Activated naive CD4-positive, alpha-beta T cell treated with anti-CD3 and anti-CD28 coated beads, Interleukin-2, amount 50 U/mL, for 16 hours (primary cell): Measurements from ENCODE around the gene ANKRD27.
A peak's percentile ranks its signal among the peaks of the same experiment; 100 is the strongest.
"Not testable (repeated sequence)": the region's sequence is repeated elsewhere in the genome, so short reads cannot be mapped to it uniquely, and the experiment has no call there.

ENCODE experiments used
- DNase-seq: peaks from one replicate; pipeline ENCODE4 v3.0.0-alpha.2; 2020

ANKRD27 gene

GRCh38 chr19:32688311-32688710, 13.3 kb upstream of the ANKRD27 start:
- no peak for DNase-seq

- no peak for DNase-seq
Measured at GRCh38 chr19:32687681-32688080, 12.7 kb upstream of the ANKRD27 start.

- no peak for DNase-seq
Measured at GRCh38 chr19:32686847-32687475, 12.0 kb upstream of the ANKRD27 start.

- DNase-seq = no peak
Measured at GRCh38 chr19:32682317-32682716, 7.3 kb upstream of the ANKRD27 start.

DNA sequence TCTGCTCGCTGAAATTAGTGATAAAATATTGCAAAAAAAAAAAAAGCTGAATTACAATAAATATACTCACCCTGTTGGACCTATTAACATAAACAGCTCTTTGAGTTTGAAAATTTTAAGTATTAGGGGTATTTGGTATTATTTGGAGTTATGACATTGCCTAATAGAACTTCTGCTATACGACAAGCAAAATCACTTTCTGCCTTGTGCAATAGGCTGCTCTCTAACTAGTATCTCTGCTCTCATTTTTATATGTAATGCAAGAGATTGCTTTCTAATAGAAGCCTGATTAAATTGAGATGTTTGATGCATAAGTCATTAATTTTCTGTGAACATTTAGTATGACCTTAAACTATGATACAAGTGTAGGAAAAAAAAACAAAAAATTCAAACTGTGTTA, 6.0 kb upstream of the ANKRD27 start:
- no peak for DNase-seq

- DNase-seq = no peak
Measured at GRCh38 chr19:32677657-32678056, 2.7 kb upstream of the ANKRD27 start.

- no peak for DNase-seq
Measured at GRCh38 chr19:32676895-32677359, 1.9 kb upstream of the ANKRD27 start.

DNA sequence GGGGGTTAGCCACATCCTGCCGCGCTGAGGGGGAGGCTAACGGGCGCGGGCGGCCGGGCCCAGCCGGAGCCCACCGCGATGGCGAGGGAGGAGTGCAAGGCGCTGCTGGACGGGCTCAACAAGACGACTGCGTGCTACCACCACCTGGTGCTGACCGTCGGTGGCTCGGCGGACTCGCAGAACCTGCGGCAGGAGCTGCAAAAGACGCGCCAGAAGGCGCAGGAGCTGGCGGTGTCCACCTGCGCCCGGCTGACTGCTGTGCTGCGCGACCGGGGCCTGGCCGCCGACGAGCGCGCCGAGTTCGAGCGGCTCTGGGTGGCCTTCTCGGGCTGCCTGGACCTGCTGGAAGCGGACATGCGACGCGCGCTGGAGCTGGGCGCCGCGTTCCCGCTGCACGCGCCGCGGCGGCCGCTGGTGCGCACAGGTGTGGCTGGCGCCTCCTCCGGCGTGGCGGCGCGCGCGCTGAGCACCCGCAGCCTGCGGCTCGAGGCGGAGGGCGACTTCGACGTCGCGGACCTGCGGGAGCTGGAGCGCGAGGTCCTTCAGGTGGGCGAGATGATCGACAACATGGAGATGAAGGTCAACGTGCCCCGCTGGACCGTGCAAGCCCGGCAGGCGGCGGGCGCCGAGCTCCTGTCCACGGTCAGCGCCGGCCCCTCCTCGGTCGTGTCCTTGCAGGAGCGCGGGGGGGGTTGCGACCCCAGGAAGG, 1.4 kb upstream of the ANKRD27 start:
- peak; percentile 30 for DNase-seq

- peak; percentile 58 for DNase-seq
Measured at GRCh38 chr19:32675720-32676185, 773 bp upstream of the ANKRD27 start, which contains the start of gene RGS9BP. Gene RGS9BP (plus strand): TSS chr19:32675848. CDS start chr19:32676264, 416 bp downstream.

GRCh38 chr19:32674153-32674930, 638 bp downstream of the ANKRD27 start:
- DNase-seq = no peak

DNA sequence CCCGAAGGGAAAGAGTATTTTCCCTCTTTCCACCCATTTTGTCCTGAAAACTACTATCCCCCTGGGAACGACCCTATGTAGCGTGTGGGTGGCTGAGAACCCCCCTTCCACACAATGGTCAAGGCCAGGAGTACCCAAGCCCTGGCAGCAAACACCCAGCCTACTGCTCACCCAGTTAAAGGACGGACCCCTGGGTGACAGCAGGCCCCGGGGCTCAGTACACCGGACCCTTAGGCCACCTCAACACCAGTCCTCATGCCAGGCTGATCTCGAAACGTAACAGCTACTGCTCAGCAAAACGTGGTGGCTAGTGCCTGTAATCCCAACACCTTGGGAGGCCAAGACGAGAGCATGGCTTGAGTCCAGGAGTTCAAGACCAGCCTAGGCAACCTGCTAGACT, 1.4 kb downstream of the ANKRD27 start:
- DNase-seq = no peak

DNA sequence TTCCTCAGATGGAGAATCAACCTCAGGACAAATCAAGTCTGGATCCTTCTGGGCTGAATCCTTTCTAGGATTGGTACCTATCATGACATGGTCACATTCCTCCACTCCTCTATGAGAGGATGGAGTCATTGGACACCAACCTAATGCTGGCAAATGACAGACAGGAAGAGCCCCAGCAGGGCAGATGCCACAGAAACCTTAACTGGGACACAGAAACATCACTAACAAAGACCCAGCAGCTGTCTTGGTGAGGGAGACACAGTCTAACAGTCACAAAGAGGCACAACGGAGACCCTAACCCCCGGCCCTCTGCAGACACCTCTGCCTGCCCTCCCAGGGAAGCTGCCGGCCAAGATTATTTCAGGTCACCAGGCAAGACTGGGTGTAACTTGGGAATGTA, 2.1 kb downstream of the ANKRD27 start:
- DNase-seq = no peak

DNA sequence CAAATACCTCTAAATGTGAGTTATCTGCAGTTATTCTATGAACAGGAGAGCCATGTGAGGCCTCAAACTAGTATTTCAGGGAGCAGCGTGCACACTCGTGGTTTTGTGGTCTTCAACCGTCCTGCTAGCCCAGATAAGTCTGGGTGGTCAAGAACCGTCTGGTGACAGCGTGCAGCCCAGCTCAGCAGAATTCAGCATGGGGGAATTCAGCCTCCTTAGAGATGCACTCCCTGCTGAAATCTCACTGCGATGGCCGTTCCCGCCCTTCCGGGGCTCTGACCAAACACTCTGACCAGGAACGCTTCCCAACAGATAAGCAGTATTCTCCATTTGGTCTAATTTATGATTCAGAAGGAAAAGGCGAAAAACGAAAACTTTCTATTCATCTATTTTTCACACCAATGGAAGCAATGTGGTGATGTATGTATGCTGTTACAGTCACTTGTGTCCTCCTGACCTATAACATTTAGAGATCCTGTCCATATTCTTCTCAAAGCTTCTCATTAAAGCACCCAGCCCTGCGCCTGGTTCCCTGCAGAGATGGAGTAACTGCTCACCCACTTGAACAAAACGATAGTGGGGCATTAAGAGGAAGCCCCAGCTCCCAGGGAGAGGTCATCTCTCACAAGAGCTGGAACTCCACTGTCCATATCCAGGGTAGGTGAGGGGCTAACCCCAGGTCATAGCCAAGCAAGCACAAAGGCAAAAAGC, 2.9 kb downstream of the ANKRD27 start:
- no peak for DNase-seq

- no peak for DNase-seq
Measured at GRCh38 chr19:32669310-32669709, 5.7 kb downstream of the ANKRD27 start.

GRCh38 chr19:32666084-32666483, 8.9 kb downstream of the ANKRD27 start:
- DNase-seq = no peak

DNA sequence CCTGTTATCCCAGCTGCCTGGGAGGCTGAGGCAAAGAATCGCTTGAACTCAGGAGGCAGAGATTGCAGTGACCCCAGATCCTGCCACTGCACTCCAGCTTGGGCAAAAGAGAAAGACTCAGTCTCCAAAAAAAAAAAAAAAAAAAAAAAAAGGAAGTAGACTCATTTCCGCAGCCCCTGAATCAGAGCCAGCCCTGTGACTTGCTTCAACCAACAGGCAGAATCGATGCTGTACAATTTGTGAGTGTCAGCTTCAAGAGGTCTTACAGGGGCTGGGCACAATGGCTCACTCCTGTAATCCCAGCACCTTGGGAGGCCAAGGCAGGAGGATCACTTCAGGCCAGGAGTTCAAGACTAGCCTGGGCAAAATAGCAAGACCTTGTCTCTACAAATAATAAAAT, 12.8 kb downstream of the ANKRD27 start:
- DNase-seq = no peak

GRCh38 chr19:32661318-32661717, 13.7 kb downstream of the ANKRD27 start:
- no peak for DNase-seq

DNA sequence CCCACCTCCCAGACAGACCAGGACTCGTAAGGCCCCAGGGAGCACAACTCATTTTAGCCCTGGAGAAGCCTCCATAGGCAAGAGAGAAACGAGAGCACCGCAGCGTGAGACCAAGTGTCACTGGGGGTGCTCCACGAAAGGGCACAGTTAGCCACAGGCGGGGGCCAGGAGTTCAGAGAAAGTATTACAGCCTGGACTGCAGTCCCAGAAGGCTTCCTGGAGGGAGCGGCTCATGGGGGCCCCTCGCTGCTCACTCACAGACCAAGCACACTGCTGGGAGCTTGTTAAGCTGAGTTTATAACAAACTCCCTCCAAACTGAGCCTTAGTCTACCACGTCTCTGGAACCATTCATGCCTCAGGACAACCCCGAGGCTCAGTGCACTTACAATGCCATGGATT, 16.5 kb downstream of the ANKRD27 start:
- DNase-seq = no peak

DNA sequence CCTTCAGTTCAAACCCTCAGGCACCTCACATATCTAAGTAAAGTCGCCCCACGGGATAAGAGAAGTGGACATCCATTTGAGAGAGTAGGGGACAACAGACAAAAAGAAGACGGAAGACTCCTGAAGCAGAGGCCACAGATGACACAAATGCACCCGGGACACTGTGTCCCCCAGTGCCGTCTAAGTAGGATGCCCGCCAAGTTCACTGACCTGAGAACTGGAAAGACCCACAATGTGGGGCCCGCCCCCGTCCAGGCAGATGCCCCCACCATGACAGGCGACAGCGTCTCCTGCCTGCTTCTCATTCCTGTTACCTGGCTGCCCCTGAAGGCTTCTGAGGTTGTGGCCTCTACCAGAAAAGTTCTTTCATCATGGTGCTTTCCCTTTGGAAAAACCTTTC, 16.9 kb downstream of the ANKRD27 start:
- DNase-seq = no peak

GRCh38 chr19:32656379-32656778, 18.6 kb downstream of the ANKRD27 start:
- not testable (repeated sequence) for DNase-seq

GRCh38 chr19:32653599-32653915, 21.4 kb downstream of the ANKRD27 start:
- no peak for DNase-seq

- DNase-seq = no peak
Measured at GRCh38 chr19:32652894-32653598, 21.9 kb downstream of the ANKRD27 start.
